HAP-1 (cell line): ENCODE data around the gene SLC2A14.
A peak's percentile ranks its signal among the peaks of the same experiment; 100 is the strongest.
"Not testable (repeated sequence)": the region's sequence is repeated elsewhere in the genome, so short reads cannot be mapped to it uniquely, and the experiment has no call there.

Experiments used
- DNase-seq, 2 experiments: peaks; one replicate each; pipeline ENCODE4 v3.0.0-alpha.2; 2016 to 2020; ENCODE audit warnings: low spot score in 2 of 2
- H3K27me3 ChIP-seq: fragments of 250-450 bp; sonication (Bioruptor Pico); 2 replicates; pipeline ENCODE4 v1.5.1; 2020; ENCODE audit warnings: low read depth, mild to moderate bottlenecking, moderate library complexity
- H3K36me3 ChIP-seq: fragments of 250-450 bp; sonication (Bioruptor Pico); replicated peaks from 2 replicates; pipeline ENCODE4 v1.5.1; 2020; ENCODE audit warnings: mild to moderate bottlenecking
- H3K4me1 ChIP-seq: fragments of 250-450 bp; sonication (Bioruptor Pico); 2 replicates; pipeline ENCODE4 v1.5.1; 2020; ENCODE audit warnings: mild to moderate bottlenecking
- H3K4me3 ChIP-seq: fragments of 250-450 bp; sonication (Bioruptor Pico); 2 replicates; pipeline ENCODE4 v1.5.1; 2020; ENCODE audit warnings: mild to moderate bottlenecking, moderate library complexity
- H3K9me3 ChIP-seq: fragments of 250-450 bp; sonication (Bioruptor Pico); 2 replicates; pipeline ENCODE4 v1.5.1; 2020; ENCODE audit warnings: mild to moderate bottlenecking, moderate library complexity
- in situ Hi-C: fragments of 300-500 bp; cut with MboI; formaldehyde crosslinking; loops from 3 replicates; pipeline ENCODE4 v1.14.3; 2020; ENCODE audit warnings: low sequenced_read_pairs, inconsistent platforms, mixed read lengths

SLC2A14 gene

GRCh38 chr12:7872566-7873319 lies at the start of gene SLC2A14:
TSS of gene SLC2A14 (minus strand) at chr12:7872915. CDS start at chr12:7869880, 3,035 bp downstream.
- DNase-seq, result no peak
- in situ Hi-C loops, result no loop called here
- H3K36me3 ChIP-seq, result no peaks in the 10 kb centered on the region
- no peaks in the 10 kb centered on the region for H3K9me3 ChIP-seq
- H3K4me1 ChIP-seq, result no peaks in the 10 kb centered on the region
- H3K4me3 ChIP-seq, result no peak within 1 kb of the TSS
- peaks cover 9% of the 10 kb centered on the region; the same call in 1 of the 2 replicates for H3K27me3 ChIP-seq

GRCh38 chr12:7921181-7921580 lies 48.5 kb upstream of the SLC2A14 start:
- H3K4me1 ChIP-seq, in situ Hi-C loops: not testable (repeated sequence)

GRCh38 chr12:7918268-7918590 lies 45.5 kb upstream of the SLC2A14 start:
- DNase-seq, H3K4me1 ChIP-seq, H3K27me3 ChIP-seq, H3K36me3 ChIP-seq, in situ Hi-C loops, H3K9me3 ChIP-seq, H3K4me3 ChIP-seq: not testable (repeated sequence)

More at GRCh38 chr12:7921181-7921580, 48.5 kb upstream of the SLC2A14 start:
- not testable (repeated sequence) for DNase-seq, H3K36me3 ChIP-seq, H3K9me3 ChIP-seq, H3K4me3 ChIP-seq, H3K27me3 ChIP-seq

- no peak for DNase-seq
- Histone ChIP-seq H3K4me3 (no peak overlapping the region), H3K36me3 (no peaks in the 10 kb centered on the region), H3K4me1 (no peaks in the 10 kb centered on the region), H3K27me3 (no peaks in the 10 kb centered on the region), H3K9me3 (no peaks in the 10 kb centered on the region)
- in situ Hi-C loops, result no loop called here
Observed at GRCh38 chr12:7917392-7918267, 44.9 kb upstream of the SLC2A14 start.

- DNase-seq, result no peak
- Histone ChIP-seq H3K4me3 (no peak overlapping the region), H3K27me3 (no peaks in the 10 kb centered on the region), H3K9me3 (no peaks in the 10 kb centered on the region), H3K36me3 (no peaks in the 10 kb centered on the region), H3K4me1 (no peaks in the 10 kb centered on the region)
- in situ Hi-C loops, result no loop called here
Observed at GRCh38 chr12:7916936-7917335, 44.2 kb upstream of the SLC2A14 start.

GRCh38 chr12:7915661-7916403 lies 43.1 kb upstream of the SLC2A14 start:
- no peaks in the 10 kb centered on the region for H3K9me3 ChIP-seq
- no peak for DNase-seq
- in situ Hi-C loops, result no loop called here
- no peaks in the 10 kb centered on the region for H3K4me1 ChIP-seq
- H3K27me3 ChIP-seq, result no peaks in the 10 kb centered on the region
- no peak overlapping the region for H3K4me3 ChIP-seq
- H3K36me3 ChIP-seq, result no peaks in the 10 kb centered on the region

GRCh38 chr12:7910106-7910505 lies 37.4 kb upstream of the SLC2A14 start:
- H3K27me3 ChIP-seq, result peaks cover 12% of the 10 kb centered on the region; the same call in 1 of the 2 replicates
- in situ Hi-C loops, H3K36me3 ChIP-seq, H3K4me1 ChIP-seq, DNase-seq, H3K4me3 ChIP-seq, H3K9me3 ChIP-seq: not testable (repeated sequence)

GRCh38 chr12:7907009-7907408 lies 34.3 kb upstream of the SLC2A14 start:
- Histone ChIP-seq H3K4me3 (no peak overlapping the region), H3K36me3 (no peaks in the 10 kb centered on the region), H3K4me1 (no peaks in the 10 kb centered on the region), H3K9me3 (no peaks in the 10 kb centered on the region), H3K27me3 (peaks cover 12% of the 10 kb centered on the region; the same call in 1 of the 2 replicates)
- in situ Hi-C loops, result no loop called here
- peak; percentile 35 to 69 for DNase-seq

- H3K36me3 ChIP-seq, H3K4me1 ChIP-seq, H3K9me3 ChIP-seq, H3K4me3 ChIP-seq, in situ Hi-C loops, DNase-seq: not testable (repeated sequence)
- peaks cover 12% of the 10 kb centered on the region; the same call in 1 of the 2 replicates for H3K27me3 ChIP-seq
Observed at GRCh38 chr12:7906303-7906702, 33.6 kb upstream of the SLC2A14 start.

GRCh38 chr12:7905600-7906125 lies 32.9 kb upstream of the SLC2A14 start:
- H3K4me3 ChIP-seq, in situ Hi-C loops, H3K4me1 ChIP-seq, DNase-seq, H3K9me3 ChIP-seq, H3K36me3 ChIP-seq: not testable (repeated sequence)
- peaks cover 18% of the 10 kb centered on the region; the same call in 1 of the 2 replicates for H3K27me3 ChIP-seq

- H3K4me3 ChIP-seq, result no peak overlapping the region
- in situ Hi-C loops, result no loop called here
Observed at GRCh38 chr12:7905071-7905470, 32.4 kb upstream of the SLC2A14 start.

GRCh38 chr12:7902416-7902815 lies 29.7 kb upstream of the SLC2A14 start:
- H3K4me3 ChIP-seq, in situ Hi-C loops, DNase-seq, H3K9me3 ChIP-seq, H3K4me1 ChIP-seq, H3K36me3 ChIP-seq: not testable (repeated sequence)
- H3K27me3 ChIP-seq, result peaks cover 21% of the 10 kb centered on the region; the same call in 1 of the 2 replicates

More at GRCh38 chr12:7905071-7905470, 32.4 kb upstream of the SLC2A14 start:
- peaks cover 20% of the 10 kb centered on the region; the same call in 1 of the 2 replicates for H3K27me3 ChIP-seq
- H3K9me3 ChIP-seq, result no peaks in the 10 kb centered on the region
- peak; percentile 47 to 63 for DNase-seq
- no peaks in the 10 kb centered on the region for H3K36me3 ChIP-seq
- H3K4me1 ChIP-seq, result no peaks in the 10 kb centered on the region

- peaks cover 14% of the 10 kb centered on the region; the same call in 1 of the 2 replicates for H3K27me3 ChIP-seq
- no peaks in the 10 kb centered on the region for H3K9me3 ChIP-seq
- no peak for DNase-seq
- H3K4me1 ChIP-seq, result no peaks in the 10 kb centered on the region
- H3K4me3 ChIP-seq, result no peak overlapping the region
- in situ Hi-C loops, result no loop called here
- no peaks in the 10 kb centered on the region for H3K36me3 ChIP-seq
Observed at GRCh38 chr12:7899755-7900154, 27.0 kb upstream of the SLC2A14 start.
